Gastroesophageal sphincter (tissue), 4 donors: ENCODE measurements around the gene CLIP1. TPM values are rescaled to one million over a fixed set of nuclear protein-coding genes. Genes with fewer than 3 reads are reported as not detected.
"Not testable (repeated sequence)": the region's sequence is repeated elsewhere in the genome, so short reads cannot be mapped to it uniquely, and the experiment has no call there.

Experiments used
- ATAC-seq: fragments of 150-250 bp; one replicate; pipeline ENCODE4 v1.9.1; 2016; ENCODE audit warnings: mild to moderate bottlenecking, moderate library complexity
- H3K27ac ChIP-seq, 4 donors: fragments of 200-600 bp; sonication (generic) in 3 of 4; 1 replicate in 3 of 4; 2 replicates in 1 of 4; pipeline ENCODE4 v1.5.1; 2016 to 2019
- H3K27me3 ChIP-seq: fragments of 200-600 bp; sonication (generic); one replicate; pipeline ENCODE4 v1.5.1; 2019
- H3K36me3 ChIP-seq, 2 donors: fragments of 200-600 bp; sonication (generic); one replicate each; pipeline ENCODE4 v1.5.1; 2019; ENCODE audit warnings: control low read depth in 1 of 2
- H3K4me1 ChIP-seq, 3 donors: fragments of 200-600 bp; sonication (generic); 1 replicate in 2 of 3; 2 replicates in 1 of 3; pipeline ENCODE4 v1.5.1; 2016 to 2019; ENCODE audit warnings: control low read depth in 2 of 3
- H3K4me3 ChIP-seq, 2 donors: fragments of 200-600 bp; sonication (generic); one replicate each; pipeline ENCODE4 v1.5.1; 2019; ENCODE audit warnings: mild to moderate bottlenecking in 1 of 2, moderate library complexity in 1 of 2
- H3K9me3 ChIP-seq, 3 donors: fragments of 200-600 bp; sonication (generic); one replicate each; pipeline ENCODE4 v1.5.1; 2017 to 2019; ENCODE audit warnings: control low read depth in 2 of 3
- CTCF ChIP-seq, 4 experiments: fragments of 200-600 bp in 2 of 4; fragments of 450-650 bp in 2 of 4; sonication (generic) in 1 of 4; IDR thresholded peaks; one replicate each; pipeline ENCODE4 v1.5.1; 2017 to 2019; ENCODE audit warnings: antibody characterized with exemption in 4 of 4, mild to moderate bottlenecking in 2 of 4, moderate library complexity in 2 of 4
- EP300 ChIP-seq: sonication (generic); formaldehyde crosslinking; IDR thresholded peaks from one replicate; pipeline ENCODE4 v1.6.1; 2017; ENCODE audit warnings: antibody characterized with exemption, mild to moderate bottlenecking
- POLR2A ChIP-seq, 2 donors: fragments of 450-650 bp; IDR thresholded peaks; one replicate each; pipeline ENCODE4 v1.6.1; 2017; ENCODE audit warnings: antibody characterized with exemption in 2 of 2, mild to moderate bottlenecking in 2 of 2, moderate library complexity in 1 of 2
- POLR2AphosphoS5 ChIP-seq: sonication (generic); formaldehyde crosslinking; IDR thresholded peaks from one replicate; pipeline ENCODE4 v1.6.1; 2017; ENCODE audit warnings: antibody characterized with exemption
- WGBS, 2 donors: methylation state at CpG; one replicate each; pipeline ENCODE4 v1.1.5; 2018; ENCODE audit warnings: low coverage in 1 of 2; 5-methylcytosine and 5-hydroxymethylcytosine counted together
- total RNA-seq, 4 donors: library from RNA; depleted of rRNA; stranded (reverse); fragments of >200 nt; gene quantifications; one replicate each; pipeline ENCODE4 v1.1.0, GENCODE V29; 2016

CLIP1 gene
- 100 to 1,000 TPM; 186 to 272 (median 208) TPM for total RNA-seq

GRCh38 chr12:122421821-122422729 lies at the start of gene CLIP1:
CLIP1 (minus strand) TSS chr12:122422669; CDS start chr12:122380452, 42,217 bp downstream.
- Histone ChIP-seq H3K36me3 (peaks cover 0 to under 1% of the 10 kb centered on the region in 2 donors), H3K27me3 (no peaks in the 10 kb centered on the region), H3K27ac (peak within 1 kb of the TSS; percentile 96 to 100 (median 98)), H3K9me3 (no peaks in the 10 kb centered on the region), H3K4me3 (peak within 1 kb of the TSS; percentile 86 to 88), H3K4me1 (peaks cover 4 to 58% (median 19%) of the 10 kb centered on the region in 3 donors)
- ATAC-seq: peak; percentile 88
- TF ChIP-seq EP300 (no peak), CTCF (IDR thresholded peaks at IDR 0.05) (peak in 3 of 4 experiments; percentile 59 to 70 (median 62)), POLR2AphosphoS5 (peak; percentile 41), POLR2A (IDR thresholded peaks at IDR 0.05) (peak; percentile 77 to 92)
- no CpG with 5 or more reads among the region's 118 CpGs for WGBS, 2 donors

GRCh38 chr12:122471324-122472226 lies 49.1 kb upstream of the CLIP1 start:
- no peak overlapping the region for H3K4me3 ChIP-seq
- H3K27me3 ChIP-seq: no peaks in the 10 kb centered on the region
- WGBS, 2 donors: 12 to 15% methylated on average over 3 of the region's 3 CpGs
- peak overlapping the region; percentile 47 to 82 (median 78) for H3K27ac ChIP-seq
- no peaks in the 10 kb centered on the region for H3K9me3 ChIP-seq
- peak; percentile 68 for ATAC-seq
- H3K36me3 ChIP-seq: peaks cover 0 to 43% of the 10 kb centered on the region in 2 donors
- peaks cover 0 to 16% (median 4%) of the 10 kb centered on the region in 3 donors for H3K4me1 ChIP-seq
- TF ChIP-seq EP300: no peak
- TF ChIP-seq POLR2AphosphoS5: peak; percentile 23
- peak; percentile 67 to 88 (median 84) for TF ChIP-seq CTCF (IDR thresholded peaks at IDR 0.05)

GRCh38 chr12:122470576-122470975 lies 48.1 kb upstream of the CLIP1 start:
- Histone ChIP-seq H3K36me3 (peaks cover 0 to 33% of the 10 kb centered on the region in 2 donors), H3K4me1 (peaks cover 0 to 16% (median 4%) of the 10 kb centered on the region in 3 donors), H3K27ac (peak overlapping the region in 2 of 4 donors; percentile 77 to 80)
- not testable (repeated sequence) for H3K9me3 ChIP-seq, ATAC-seq, H3K27me3 ChIP-seq, H3K4me3 ChIP-seq
- WGBS, 2 donors: no CpG with 5 or more reads among the region's 7 CpGs

- H3K4me1 ChIP-seq: peaks cover 0 to 16% (median 4%) of the 10 kb centered on the region in 3 donors
- H3K27ac ChIP-seq, H3K9me3 ChIP-seq, ATAC-seq, H3K27me3 ChIP-seq, H3K4me3 ChIP-seq: not testable (repeated sequence)
- WGBS, 2 donors: 78% methylated on average over 6 of the region's 6 CpGs; no CpG with 5 or more reads in 1 of the 2 donors
- peaks cover 0 to 26% of the 10 kb centered on the region in 2 donors for H3K36me3 ChIP-seq
Observed at GRCh38 chr12:122469856-122470255, 47.4 kb upstream of the CLIP1 start.

GRCh38 chr12:122467983-122468382 lies 45.5 kb upstream of the CLIP1 start:
- no peaks in the 10 kb centered on the region for H3K9me3 ChIP-seq
- peaks cover 0 to 21% (median 4%) of the 10 kb centered on the region in 3 donors for H3K4me1 ChIP-seq
- H3K36me3 ChIP-seq: peaks cover 0 to 8% of the 10 kb centered on the region in 2 donors
- no peaks in the 10 kb centered on the region for H3K27me3 ChIP-seq
- 42 to 59% methylated on average over 4 of the region's 4 CpGs for WGBS, 2 donors
- H3K4me3 ChIP-seq: no peak overlapping the region
- TF ChIP-seq POLR2AphosphoS5: no peak
- no peak for TF ChIP-seq POLR2A (IDR thresholded peaks at IDR 0.05)
- no peak for TF ChIP-seq CTCF (IDR thresholded peaks at IDR 0.05)
- TF ChIP-seq EP300: no peak
- no peak for ATAC-seq
- H3K27ac ChIP-seq: no peak overlapping the region
